Eye (tissue), 1 donor: ENCODE measurements around the gene TBC1D1.

ENCODE experiments used
- DNase-seq: peaks from one replicate; pipeline ENCODE4 v3.0.0-alpha.2; 2015

TBC1D1 gene

DNA sequence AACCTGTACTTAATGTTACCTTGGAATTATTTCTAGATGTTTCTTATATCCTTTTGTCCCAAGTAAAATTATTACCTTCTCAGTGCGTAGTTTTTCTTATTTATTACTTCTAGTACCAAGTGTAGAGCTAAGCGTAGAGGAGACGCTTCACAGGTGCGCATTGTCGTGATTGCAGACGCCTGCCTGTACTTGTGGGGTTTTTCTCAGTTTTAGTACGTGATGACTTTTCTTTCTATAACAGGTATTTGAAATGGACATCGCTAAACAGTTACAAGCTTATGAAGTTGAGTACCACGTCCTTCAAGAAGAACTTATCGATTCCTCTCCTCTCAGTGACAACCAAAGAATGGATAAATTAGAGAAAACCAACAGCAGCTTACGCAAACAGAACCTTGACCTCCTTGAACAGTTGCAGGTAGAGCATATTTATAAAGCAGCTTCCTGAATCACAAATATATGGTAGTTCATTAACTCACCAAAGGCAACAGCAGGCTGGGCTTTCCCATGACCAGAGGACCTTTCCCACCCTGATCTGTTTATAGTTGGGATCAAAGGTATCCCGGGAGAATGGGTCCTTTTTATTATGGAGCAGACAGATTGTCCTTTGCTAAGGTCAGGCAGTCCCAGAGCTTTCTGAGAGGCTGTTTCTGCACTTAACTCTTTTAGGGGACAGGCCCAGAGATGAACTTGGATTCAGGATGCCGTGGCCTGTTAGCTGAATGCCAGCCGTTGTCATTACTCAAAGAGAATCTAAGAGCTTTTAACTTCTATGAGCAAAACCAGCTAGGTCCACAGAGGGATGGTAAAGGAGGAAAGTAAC lies 242.2 kb downstream of the TBC1D1 start:
- DNase-seq: no peak

GRCh38 chr4:38133711-38134480 lies 243.0 kb downstream of the TBC1D1 start:
- DNase-seq: no peak

DNA sequence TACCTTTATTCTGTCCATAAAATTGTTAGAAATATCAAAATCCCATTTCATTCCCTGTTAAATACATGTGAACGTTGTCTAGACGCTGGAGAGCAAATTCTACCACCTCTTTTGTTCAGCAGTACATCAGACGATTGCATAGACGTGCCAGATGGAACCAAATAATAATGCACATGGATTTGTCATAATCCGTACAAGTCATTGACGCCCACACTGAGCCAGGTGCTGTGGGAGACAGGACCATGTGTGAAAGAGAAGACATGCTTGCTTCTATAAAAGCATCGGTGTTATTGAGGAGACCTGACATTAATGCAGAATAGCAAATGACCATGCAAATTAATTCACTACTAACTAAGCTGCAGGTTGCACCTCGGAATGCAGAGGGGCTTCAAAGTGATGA lies 244.3 kb downstream of the TBC1D1 start:
- DNase-seq: no peak

DNA sequence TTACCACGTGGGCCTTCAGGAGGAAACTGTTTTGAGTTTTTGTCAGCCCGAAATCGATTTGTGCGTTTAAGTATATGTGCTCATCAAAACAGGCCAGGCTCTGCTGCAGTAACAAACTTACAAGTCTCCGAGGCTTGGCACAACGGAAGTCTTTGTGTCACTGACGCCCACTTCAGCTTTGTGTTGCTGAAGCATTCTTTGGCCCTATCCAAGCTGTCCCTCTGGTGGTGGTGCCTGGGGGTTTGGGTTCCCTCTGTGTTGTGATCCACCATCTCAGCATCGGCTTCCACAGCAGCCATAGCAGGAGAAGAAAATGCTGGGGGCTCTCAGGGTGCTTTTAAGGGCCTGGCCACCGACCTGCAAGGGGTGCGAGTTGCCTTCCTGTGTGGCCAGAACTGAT lies 245.7 kb downstream of the TBC1D1 start:
- DNase-seq: no peak

DNA sequence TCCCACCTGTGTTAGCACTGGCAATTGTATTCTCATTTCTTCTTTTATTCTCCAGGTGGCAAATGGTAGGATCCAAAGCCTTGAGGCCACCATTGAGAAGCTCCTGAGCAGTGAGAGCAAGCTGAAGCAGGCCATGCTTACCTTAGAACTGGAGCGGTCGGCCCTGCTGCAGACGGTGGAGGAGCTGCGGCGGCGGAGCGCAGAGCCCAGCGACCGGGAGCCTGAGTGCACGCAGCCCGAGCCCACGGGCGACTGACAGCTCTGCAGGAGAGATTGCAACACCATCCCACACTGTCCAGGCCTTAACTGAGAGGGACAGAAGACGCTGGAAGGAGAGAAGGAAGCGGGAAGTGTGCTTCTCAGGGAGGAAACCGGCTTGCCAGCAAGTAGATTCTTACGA lies 246.2 kb downstream of the TBC1D1 start:
- no peak for DNase-seq

GRCh38 chr4:38138363-38138762 lies 247.5 kb downstream of the TBC1D1 start:
- DNase-seq: no peak

GRCh38 chr4:38139187-38139586 lies 248.3 kb downstream of the TBC1D1 start:
- no peak for DNase-seq

DNA sequence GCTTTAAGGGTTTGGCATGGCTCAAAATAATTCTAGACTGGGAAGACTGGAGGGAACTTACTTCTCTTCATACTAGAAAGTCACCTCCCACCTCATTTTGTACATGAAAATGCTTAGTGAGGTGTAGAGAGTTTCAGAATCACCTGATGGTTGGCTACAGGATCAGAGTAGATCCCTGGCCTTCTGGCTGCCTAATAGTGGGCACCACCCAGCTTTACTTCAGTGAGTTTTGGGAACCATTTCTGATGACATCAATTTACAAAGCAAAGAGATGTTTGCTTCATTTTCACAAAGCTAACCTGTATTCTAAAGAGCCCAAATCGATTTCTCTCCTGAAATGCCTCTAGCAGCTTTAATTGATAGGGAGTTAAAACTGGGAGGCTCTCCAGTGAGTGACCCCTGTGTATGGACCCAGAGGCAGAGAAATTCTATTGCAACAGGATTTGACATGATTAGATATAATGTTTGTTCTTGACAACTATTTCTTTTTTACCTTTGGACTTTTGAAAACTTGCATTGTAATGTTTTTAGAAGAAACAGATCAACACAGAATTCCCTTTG lies 249.8 kb downstream of the TBC1D1 start:
- no peak for DNase-seq

DNA sequence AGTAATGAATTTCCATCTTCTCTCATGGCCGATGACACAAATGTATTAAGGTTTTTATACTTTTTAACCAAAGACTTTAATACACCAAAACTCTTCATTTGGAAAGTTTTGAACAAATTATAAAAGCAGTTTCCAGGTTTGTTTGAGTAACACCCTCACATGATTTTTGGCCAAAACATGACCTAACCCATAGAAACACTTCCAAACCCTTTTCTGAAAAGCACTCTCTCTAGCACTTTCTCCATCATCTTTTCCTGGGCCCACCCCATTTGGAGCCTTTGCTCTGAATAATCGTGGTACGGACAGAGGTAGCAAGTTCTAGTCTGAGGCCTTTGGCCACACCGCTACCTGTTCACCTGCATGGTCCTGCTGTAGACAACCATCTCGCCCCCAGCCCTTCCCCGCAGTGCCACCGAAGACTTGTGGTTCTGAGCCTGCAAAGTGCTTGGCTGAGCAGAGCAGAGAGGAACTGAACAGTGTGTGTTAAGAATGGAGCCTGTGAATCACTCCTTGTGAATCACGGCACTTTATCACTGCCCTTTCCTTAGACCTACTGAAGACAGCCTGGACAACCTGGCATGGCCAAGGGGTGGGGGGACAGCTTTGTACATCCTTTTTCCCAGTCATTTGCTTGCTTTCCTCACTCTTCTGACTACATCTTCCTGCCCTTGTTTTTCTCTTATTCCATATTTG lies 251.1 kb downstream of the TBC1D1 start:
- no peak for DNase-seq

GRCh38 chr4:38144031-38144430 lies 253.1 kb downstream of the TBC1D1 start:
- peak; percentile 76 for DNase-seq

- DNase-seq: peak; percentile 89
Measured at GRCh38 chr4:38145033-38145678, 254.3 kb downstream of the TBC1D1 start.

- no peak for DNase-seq
Measured at GRCh38 chr4:38145741-38146140, 254.9 kb downstream of the TBC1D1 start.

- DNase-seq: no peak
Measured at GRCh38 chr4:38146383-38146782, 255.5 kb downstream of the TBC1D1 start.

DNA sequence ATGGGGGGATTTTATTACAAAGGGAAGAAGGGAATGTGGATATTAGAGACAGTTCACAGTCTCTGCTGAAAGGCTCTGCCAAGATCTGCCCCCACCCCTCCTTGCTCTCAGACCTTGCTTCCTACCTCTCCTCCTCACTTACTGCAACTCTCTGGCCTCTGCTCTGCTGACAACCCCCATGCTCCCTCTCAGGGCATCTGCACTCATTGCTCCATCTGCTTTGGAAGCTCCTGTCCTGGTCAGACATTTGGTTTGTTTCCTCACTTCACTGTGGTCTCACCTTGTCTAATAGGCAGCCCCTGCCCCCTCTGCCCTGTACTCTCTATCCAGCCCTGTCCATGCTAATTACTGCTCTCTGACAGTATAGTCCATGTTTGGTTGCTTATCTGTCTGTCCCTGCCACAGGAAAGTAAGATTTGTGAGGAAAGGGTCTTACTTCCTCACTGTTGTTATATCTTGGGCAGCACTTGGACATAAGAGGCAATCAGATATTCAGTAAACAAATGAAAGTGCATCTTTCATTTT lies 258.6 kb downstream of the TBC1D1 start:
- no peak for DNase-seq

GRCh38 chr4:38149997-38150671 lies 259.2 kb downstream of the TBC1D1 start:
- peak; percentile 50 for DNase-seq

GRCh38 chr4:38150766-38151165 lies 259.9 kb downstream of the TBC1D1 start:
- DNase-seq: no peak

DNA sequence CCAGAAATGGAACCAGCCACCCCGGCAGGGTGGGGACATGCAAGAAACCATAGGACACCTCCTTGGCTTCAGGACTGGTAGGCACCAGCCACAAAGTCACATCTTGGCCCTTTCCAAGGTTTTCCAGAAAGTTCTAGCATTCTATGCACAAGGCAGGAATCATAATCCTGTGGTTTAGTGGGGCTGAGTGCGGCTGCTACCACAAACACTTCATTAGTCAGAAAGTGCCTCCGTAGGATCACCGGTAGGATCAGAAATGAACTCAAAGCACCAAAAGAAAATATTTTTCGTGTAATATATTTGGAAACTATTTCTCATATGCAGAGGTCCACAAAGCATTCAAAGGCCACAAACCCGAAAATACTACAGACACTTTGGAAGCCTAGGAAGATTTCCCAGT lies 261.0 kb downstream of the TBC1D1 start:
- no peak for DNase-seq

- DNase-seq: no peak
Measured at GRCh38 chr4:38152305-38152704, 261.4 kb downstream of the TBC1D1 start.

DNA sequence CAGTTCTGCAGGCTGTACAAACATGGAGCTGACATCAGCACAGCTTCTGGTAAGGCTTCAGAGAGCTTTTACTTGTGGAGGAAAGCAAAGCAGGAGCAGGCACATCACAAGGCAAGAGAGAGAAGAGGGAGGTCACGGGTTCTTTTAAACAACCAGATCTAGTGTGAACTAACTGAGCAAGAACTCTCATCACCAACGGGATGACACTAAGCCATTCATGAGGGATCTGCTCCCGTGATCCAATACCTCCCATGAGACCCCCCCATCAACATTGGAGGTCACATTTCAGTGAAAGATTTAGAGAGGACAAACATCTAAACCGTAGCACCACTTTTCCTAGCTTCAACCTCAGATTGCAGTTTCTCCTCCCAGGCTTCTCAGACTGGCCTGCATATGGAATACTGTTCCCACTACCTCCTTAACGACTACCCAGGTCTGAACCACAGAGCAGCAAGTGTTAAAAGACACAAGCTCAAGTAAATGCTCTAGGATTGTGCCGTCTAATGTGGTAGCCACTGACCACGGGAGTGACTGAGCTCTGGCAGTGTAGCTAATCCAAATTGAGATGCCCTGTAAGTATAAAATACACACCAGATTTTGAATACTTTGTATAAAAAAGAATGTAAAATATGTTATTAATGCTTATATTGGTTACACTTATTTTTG lies 262.0 kb downstream of the TBC1D1 start:
- no peak for DNase-seq

GRCh38 chr4:38153387-38153760 lies 262.5 kb downstream of the TBC1D1 start:
- DNase-seq: no peak

GRCh38 chr4:38154252-38154651 lies 263.4 kb downstream of the TBC1D1 start:
- no peak for DNase-seq
